ENCODE data around the gene SAMM50. TPM values are rescaled to one million over a fixed set of nuclear protein-coding genes. Genes with fewer than 3 reads are reported as not detected.

The SAMM50 gene
- total and polyA plus RNA-seq, 2 donors (not counting 3 experiments of a cell fraction or from before 2014, with no cell fraction given) = 42.9 to 56.2 TPM

DNA sequence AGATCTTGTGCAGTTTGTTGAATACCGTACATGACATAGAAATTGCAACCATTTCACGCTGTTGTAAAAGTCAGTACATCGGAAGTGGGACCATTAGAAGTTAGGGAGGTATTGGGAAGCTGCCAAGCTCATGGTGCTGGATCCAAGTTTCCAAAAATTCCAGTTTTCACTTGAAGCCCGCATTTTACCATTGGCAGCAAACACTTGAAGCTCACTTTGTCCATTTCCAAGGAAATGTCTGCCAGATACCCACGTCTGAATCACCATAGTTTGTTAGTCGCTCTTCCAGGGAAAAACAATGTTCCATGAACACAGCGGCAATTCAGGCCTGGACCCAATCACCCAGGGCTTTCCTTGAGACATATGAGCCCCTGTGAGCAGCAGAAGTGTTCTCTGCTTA is 46.3 kb downstream of the SAMM50 start:
- Histone ChIP-seq H3K27me3 (ENCODE audit: control insufficient read depth in 2 of 2, insufficient read depth in 2 of 2, low read length in 2 of 2) (no peaks in the 10 kb centered on the region), H3K9me3 (replicated peaks; ENCODE audit: control insufficient read depth, insufficient read depth, low read length) (no peaks in the 10 kb centered on the region), H3K9me1 (replicated peaks; ENCODE audit: control insufficient read depth, extremely low read depth, insufficient read depth, low read length) (no peaks in the 10 kb centered on the region), H3K79me2 (ENCODE audit: control insufficient read depth, insufficient read depth, low read length) (no peaks in the 10 kb centered on the region), H3K9ac (replicated peaks; ENCODE audit: extremely low read depth, insufficient read depth, low read length) (no peak overlapping the region), H4K20me1 (replicated peaks; ENCODE audit: control insufficient read depth, extremely low read depth, insufficient read depth, low read length) (no peaks in the 10 kb centered on the region), H3K4me3 (replicated peaks in 1 of 3; ENCODE audit: insufficient read depth in 1 of 3, low read depth in 1 of 3, low read length in 3 of 3) (no peak overlapping the region), H3K36me3 (ENCODE audit: control insufficient read depth in 2 of 2, extremely low read depth in 1 of 2, insufficient read depth in 2 of 2, low read length in 2 of 2) (peaks cover 5 to 11% of the 10 kb centered on the region in 2 experiments), H3K27ac (ENCODE audit: insufficient read depth, low read depth, low read length) (no peak overlapping the region), H2AFZ (ENCODE audit: low read depth, low read length) (no peak overlapping the region), H3K4me2 (ENCODE audit: insufficient read depth, low read length) (no peak overlapping the region), H3K4me1 (ENCODE audit: control insufficient read depth, extremely low read depth, insufficient read depth, low read length) (peaks cover 14% of the 10 kb centered on the region)
- FAIRE-seq (no peak), DNase-seq (ENCODE audit: low read depth, low spot score) (no peak)
- intact Hi-C loops (cut with micrococcal nuclease) = no loop called here
- dilution Hi-C loops (cut with MboI; ENCODE audit: extremely low pct_ligation_motif_present, low sequenced_read_pairs) = no loop called here
- BruUV-seq (replicated peaks) = no TSS peak
- no peak for TF ChIP-seq MYC (IDR thresholded peaks at IDR 0.05; ENCODE audit: low read depth, low read length)
- no peak for TF ChIP-seq EZH2 (IDR thresholded peaks at IDR 0.05; ENCODE audit: borderline replicate concordance, low read depth, low read length, severe bottlenecking)
- ChIA-PET POLR2A (interaction anchor here (1.2 kb wide), 1 partner anchor 14 kb away, joined by 3 read pairs; no protein-coding TSS in a partner anchor), CTCF (interaction anchor here (1.2 to 5.3 kb wide), 6 partner anchors 9 to 624 kb away, joined by 3 to 111 read pairs (median 24); no protein-coding TSS in a partner anchor)

DNA sequence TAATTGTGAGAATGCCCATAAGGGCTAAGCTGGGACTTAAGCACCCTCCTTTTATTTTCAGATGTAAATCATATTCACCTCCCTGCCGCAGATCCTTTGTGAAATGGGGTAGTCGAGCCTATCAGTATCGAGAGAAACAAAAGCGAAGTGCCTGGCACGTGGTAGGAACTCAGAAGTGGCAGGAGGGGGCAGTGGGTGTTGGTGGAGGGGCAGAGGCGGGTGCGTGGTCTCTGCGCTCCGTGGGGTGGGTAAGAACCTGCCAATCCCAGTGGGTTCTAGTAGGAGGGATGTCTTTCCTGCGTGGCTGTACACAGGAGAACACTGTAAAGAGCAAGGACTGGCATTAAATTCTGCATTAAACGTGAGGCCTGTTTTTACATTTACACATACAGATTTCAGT is 47.1 kb downstream of the SAMM50 start:
- Histone ChIP-seq H3K4me1 (ENCODE audit: control insufficient read depth, extremely low read depth, insufficient read depth, low read length) (peaks cover 14% of the 10 kb centered on the region), H3K27ac (ENCODE audit: insufficient read depth, low read depth, low read length) (no peak overlapping the region), H3K79me2 (ENCODE audit: control insufficient read depth, insufficient read depth, low read length) (no peaks in the 10 kb centered on the region), H3K4me2 (ENCODE audit: insufficient read depth, low read length) (no peak overlapping the region), H3K27me3 (ENCODE audit: control insufficient read depth in 2 of 2, insufficient read depth in 2 of 2, low read length in 2 of 2) (no peaks in the 10 kb centered on the region), H3K4me3 (replicated peaks in 1 of 3; ENCODE audit: insufficient read depth in 1 of 3, low read depth in 1 of 3, low read length in 3 of 3) (no peak overlapping the region), H3K9me3 (replicated peaks; ENCODE audit: control insufficient read depth, insufficient read depth, low read length) (no peaks in the 10 kb centered on the region), H3K9me1 (replicated peaks; ENCODE audit: control insufficient read depth, extremely low read depth, insufficient read depth, low read length) (no peaks in the 10 kb centered on the region), H2AFZ (ENCODE audit: low read depth, low read length) (no peak overlapping the region), H3K9ac (replicated peaks; ENCODE audit: extremely low read depth, insufficient read depth, low read length) (no peak overlapping the region), H3K36me3 (ENCODE audit: control insufficient read depth in 2 of 2, extremely low read depth in 1 of 2, insufficient read depth in 2 of 2, low read length in 2 of 2) (peaks cover 5 to 6% of the 10 kb centered on the region in 2 experiments), H4K20me1 (replicated peaks; ENCODE audit: control insufficient read depth, extremely low read depth, insufficient read depth, low read length) (no peaks in the 10 kb centered on the region)
- ChIA-PET CTCF (interaction anchor here (1.1 to 5.3 kb wide), 12 partner anchors 10 to 623 kb away, joined by 3 to 111 read pairs (median 6); partner anchors contain the start of gene PARVB), POLR2A (interaction anchor here (1.2 kb wide), 1 partner anchor 14 kb away, joined by 3 read pairs; no protein-coding TSS in a partner anchor)
- FAIRE-seq = no peak
- TF ChIP-seq MYC (IDR thresholded peaks at IDR 0.05; ENCODE audit: low read depth, low read length) (no peak), GATA2 (IDR thresholded peaks at IDR 0.05; ENCODE audit: insufficient read depth, insufficient read length, low read depth, low read length) (no peak), POLR2AphosphoS5 (IDR thresholded peaks at IDR 0.05; ENCODE audit: insufficient read depth, low read depth, low read length) (no peak), EZH2 (IDR thresholded peaks at IDR 0.05; ENCODE audit: borderline replicate concordance, low read depth, low read length, severe bottlenecking) (no peak), POLR2A (IDR thresholded peaks at IDR 0.05; ENCODE audit: low read depth, low read length) (no peak), JUN (IDR thresholded peaks at IDR 0.05; ENCODE audit: borderline replicate concordance, insufficient read depth, insufficient read length, low read depth) (no peak), FOS (IDR thresholded peaks at IDR 0.05; ENCODE audit: borderline replicate concordance, insufficient read depth, low read length) (no peak)
- TF ChIP-seq, protein P1, sequence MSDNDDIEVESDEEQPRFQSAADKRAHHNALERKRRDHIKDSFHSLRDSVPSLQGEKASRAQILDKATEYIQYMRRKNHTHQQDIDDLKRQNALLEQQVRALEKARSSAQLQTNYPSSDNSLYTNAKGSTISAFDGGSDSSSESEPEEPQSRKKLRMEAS (IDR thresholded peaks at IDR 0.05; ENCODE audit: insufficient read depth, insufficient read length) = no peak
- TF ChIP-seq, protein P2, sequence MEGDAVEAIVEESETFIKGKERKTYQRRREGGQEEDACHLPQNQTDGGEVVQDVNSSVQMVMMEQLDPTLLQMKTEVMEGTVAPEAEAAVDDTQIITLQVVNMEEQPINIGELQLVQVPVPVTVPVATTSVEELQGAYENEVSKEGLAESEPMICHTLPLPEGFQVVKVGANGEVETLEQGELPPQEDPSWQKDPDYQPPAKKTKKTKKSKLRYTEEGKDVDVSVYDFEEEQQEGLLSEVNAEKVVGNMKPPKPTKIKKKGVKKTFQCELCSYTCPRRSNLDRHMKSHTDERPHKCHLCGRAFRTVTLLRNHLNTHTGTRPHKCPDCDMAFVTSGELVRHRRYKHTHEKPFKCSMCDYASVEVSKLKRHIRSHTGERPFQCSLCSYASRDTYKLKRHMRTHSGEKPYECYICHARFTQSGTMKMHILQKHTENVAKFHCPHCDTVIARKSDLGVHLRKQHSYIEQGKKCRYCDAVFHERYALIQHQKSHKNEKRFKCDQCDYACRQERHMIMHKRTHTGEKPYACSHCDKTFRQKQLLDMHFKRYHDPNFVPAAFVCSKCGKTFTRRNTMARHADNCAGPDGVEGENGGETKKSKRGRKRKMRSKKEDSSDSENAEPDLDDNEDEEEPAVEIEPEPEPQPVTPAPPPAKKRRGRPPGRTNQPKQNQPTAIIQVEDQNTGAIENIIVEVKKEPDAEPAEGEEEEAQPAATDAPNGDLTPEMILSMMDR (IDR thresholded peaks at IDR 0.05; ENCODE audit: extremely low read depth in 1 of 2, insufficient read depth in 1 of 2, low read depth in 1 of 2, low read length in 2 of 2) = no peak
- no TSS peak for BruUV-seq (replicated peaks)
- DNase-seq (ENCODE audit: low read depth, low spot score) = peak; percentile 4
- intact Hi-C loops (cut with micrococcal nuclease) = loop anchor here (2.0 kb wide), 1 partner anchor 18 kb away; no protein-coding TSS in a partner anchor
- dilution Hi-C loops (cut with MboI; ENCODE audit: extremely low pct_ligation_motif_present, low sequenced_read_pairs) = no loop called here

Measured in endothelial cell of umbilical vein (primary cell).